Caco-2 (cell line): Measurements from ENCODE around the gene ZDHHC15. TPM values are rescaled to one million over a fixed set of nuclear protein-coding genes. Genes with fewer than 3 reads are reported as not detected.
"Not testable (repeated sequence)": the region's sequence is repeated elsewhere in the genome, so short reads cannot be mapped to it uniquely, and the experiment has no call there.

ENCODE experiments used
- BruUV-seq: library from RNA; stranded (reverse); fragments of 400-500 nt; replicated peaks from 2 replicates; lab custom pipeline; 2021; lab: Mats Ljungman, UMichigan
- CTCF ChIA-PET: fragments of 300-600 bp; sonication (Branson Sonifier 250); formaldehyde crosslinking; loops from one replicate; lab custom pipeline; 2022; ENCODE audit warnings: antibody characterized with exemption; lab: Charles Lee
- POLR2A ChIA-PET: fragments of 300-600 bp; sonication (Branson Sonifier 250); formaldehyde crosslinking; loops from one replicate; lab custom pipeline; 2022; ENCODE audit warnings: antibody characterized with exemption; lab: Charles Lee
- DNase-seq, 2 experiments: peaks; one replicate each; pipeline versions ENCODE4 v3.0.0 to v3.0.0-alpha.2; 2020 to 2022
- H3K27me3 ChIP-seq: replicated peaks from 2 replicates; pipeline ENCODE4 v1.6.0; 2011; ENCODE audit warnings: low read length; ENCODE audit not compliant: control insufficient read depth, insufficient read depth
- H3K36me3 ChIP-seq: 2 replicates; pipeline ENCODE4 v1.5.1; 2011; ENCODE audit warnings: low read length; ENCODE audit not compliant: control insufficient read depth, insufficient read depth
- H3K4me1 ChIP-seq: fragments of 250-450 bp; sonication (Bioruptor Pico); 2 replicates; pipeline ENCODE4 v1.5.1; 2020; ENCODE audit warnings: mild to moderate bottlenecking
- H3K4me3 ChIP-seq: 2 replicates; pipeline ENCODE4 v1.5.1; 2011; ENCODE audit warnings: low read depth, mild to moderate bottlenecking, control low read depth, low read length
- H3K9me3 ChIP-seq: fragments of 250-450 bp; sonication (Bioruptor Pico); 2 replicates; pipeline ENCODE4 v1.5.1; 2020; ENCODE audit warnings: mild to moderate bottlenecking, moderate library complexity
- H3K27ac Mint-ChIP-seq: one replicate; pipeline ENCODE4 v1.8.0; 2022; ENCODE audit warnings: mixed read lengths; ENCODE audit not compliant: unreplicated experiment
- H3K27me3 Mint-ChIP-seq: one replicate; pipeline ENCODE4 v1.8.0; 2022; ENCODE audit warnings: mixed read lengths; ENCODE audit not compliant: insufficient read depth, unreplicated experiment
- H3K36me3 Mint-ChIP-seq: one replicate; pipeline ENCODE4 v1.8.0; 2022; ENCODE audit warnings: mild to moderate bottlenecking, mixed read lengths; ENCODE audit not compliant: insufficient read depth, unreplicated experiment
- H3K4me1 Mint-ChIP-seq: one replicate; pipeline ENCODE4 v1.8.0; 2022; ENCODE audit warnings: low read depth, mixed read lengths; ENCODE audit not compliant: unreplicated experiment
- H3K4me3 Mint-ChIP-seq: one replicate; pipeline ENCODE4 v1.8.0; 2022; ENCODE audit warnings: mild to moderate bottlenecking, moderate library complexity, mixed read lengths; ENCODE audit not compliant: unreplicated experiment
- H3K9me3 Mint-ChIP-seq: one replicate; pipeline ENCODE4 v1.8.0; 2022; ENCODE audit warnings: mixed read lengths; ENCODE audit not compliant: unreplicated experiment
- CTCF ChIP-seq, 2 experiments: fragments of 200-600 bp in 1 of 2; IDR thresholded peaks; 1 replicate in 1 of 2; 2 replicates in 1 of 2; pipeline versions ENCODE4 v1.5.1 to v1.8.0; 2011 to 2022; ENCODE audit warnings: antibody characterized with exemption in 1 of 2, control low read depth in 1 of 2, inconsistent platforms in 1 of 2, low read depth in 1 of 2, low read length in 1 of 2, mild to moderate bottlenecking in 1 of 2, moderate library complexity in 1 of 2; ENCODE audit not compliant: insufficient read depth in 1 of 2, severe bottlenecking in 1 of 2, unreplicated experiment in 1 of 2
- intact Hi-C: fragments of 100-400 bp; cut with micrococcal nuclease; formaldehyde crosslinking; loops from one replicate; pipeline ENCODE4 v1.10.0; 2022; ENCODE audit not compliant: unreplicated experiment
- total RNA-seq: library from RNA; stranded (reverse); gene quantifications from 2 replicates; pipeline ENCODE4 v1.2.3, GENCODE V29; 2022

ZDHHC15 gene
- total RNA-seq, 1 experiment from 2014 or later: not detected

GRCh38 chrX:75337525-75337924, 185.3 kb downstream of the ZDHHC15 start:
- H3K36me3 Mint-ChIP-seq: no peaks in the 10 kb centered on the region
- CTCF ChIA-PET: no interaction called here

GRCh38 chrX:75335127-75335458, 187.7 kb downstream of the ZDHHC15 start:
- H3K27ac Mint-ChIP-seq: no peak overlapping the region
- Histone ChIP-seq H3K4me1 (no peaks in the 10 kb centered on the region), H3K27me3 (no peaks in the 10 kb centered on the region), H3K9me3 (no peaks in the 10 kb centered on the region), H3K4me3 (no peak overlapping the region), H3K36me3 (no peaks in the 10 kb centered on the region)
- DNase-seq: no peak
- intact Hi-C loops: no loop called here
- no peaks in the 10 kb centered on the region for H3K4me1 Mint-ChIP-seq
- H3K4me3 Mint-ChIP-seq: no peak overlapping the region
- no peak for TF ChIP-seq CTCF (IDR thresholded peaks at IDR 0.05; ENCODE audit: insufficient read depth in 1 of 2, low read depth in 1 of 2, low read length in 1 of 2, severe bottlenecking in 1 of 2, unreplicated experiment in 1 of 2)
- CTCF ChIA-PET: no interaction called here
- POLR2A ChIA-PET: no interaction called here
- BruUV-seq: no TSS peak
- H3K9me3 Mint-ChIP-seq: peaks cover 9% of the 10 kb centered on the region
- no peaks in the 10 kb centered on the region for H3K27me3 Mint-ChIP-seq
- H3K36me3 Mint-ChIP-seq: no peaks in the 10 kb centered on the region

More at GRCh38 chrX:75337525-75337924, 185.3 kb downstream of the ZDHHC15 start:
- intact Hi-C loops: no loop called here
- no peak for DNase-seq
- Mint-ChIP-seq H3K4me1 (no peaks in the 10 kb centered on the region), H3K27ac (no peak overlapping the region), H3K4me3 (no peak overlapping the region), H3K9me3 (no peaks in the 10 kb centered on the region), H3K27me3 (no peaks in the 10 kb centered on the region)
- Histone ChIP-seq H3K9me3 (no peaks in the 10 kb centered on the region), H3K4me3 (no peak overlapping the region), H3K27me3 (no peaks in the 10 kb centered on the region), H3K4me1 (no peaks in the 10 kb centered on the region), H3K36me3 (no peaks in the 10 kb centered on the region)
- BruUV-seq: no TSS peak
- POLR2A ChIA-PET: interaction anchor here (0.6 kb wide), 1 partner anchor 1273 kb away, joined by 3 read pairs; no protein-coding TSS in a partner anchor
- TF ChIP-seq CTCF (IDR thresholded peaks at IDR 0.05; ENCODE audit: insufficient read depth in 1 of 2, low read depth in 1 of 2, low read length in 1 of 2, severe bottlenecking in 1 of 2, unreplicated experiment in 1 of 2): no peak

- intact Hi-C loops, H3K4me1 Mint-ChIP-seq, CTCF ChIA-PET, H3K36me3 ChIP-seq, H3K9me3 ChIP-seq, H3K36me3 Mint-ChIP-seq, H3K4me3 ChIP-seq, H3K27me3 ChIP-seq, H3K4me1 ChIP-seq, H3K27me3 Mint-ChIP-seq, BruUV-seq, DNase-seq, H3K27ac Mint-ChIP-seq, H3K4me3 Mint-ChIP-seq, POLR2A ChIA-PET, H3K9me3 Mint-ChIP-seq: not testable (repeated sequence)
These were observed 188.3 kb downstream of the ZDHHC15 start for GRCh38 chrX:75334407-75335126.
